Globus pallidus (tissue), 1 donor: ENCODE measurements around the gene GFER.
"Not testable (repeated sequence)": the region's sequence is repeated elsewhere in the genome, so short reads cannot be mapped to it uniquely, and the experiment has no call there.

ENCODE experiments used
- DNase-seq: peaks from one replicate; pipeline ENCODE4 v3.0.0-alpha.2; 2015; ENCODE audit warnings: low spot score

The GFER gene

GRCh38 chr16:2026461-2027023 is 42.5 kb downstream of the GFER start, which contains the start of gene NHERF2:
Gene NHERF2, plus strand, starts transcription at chr16:2026902. Its CDS starts 104 bp downstream, at chr16:2027006.
- no peak for DNase-seq

- no peak for DNase-seq
Measured at GRCh38 chr16:2027024-2028010, 43.3 kb downstream of the GFER start.

GRCh38 chr16:2028146-2028545 is 44.2 kb downstream of the GFER start:
- DNase-seq, result no peak

- no peak for DNase-seq
Measured at GRCh38 chr16:2028620-2029220, 44.7 kb downstream of the GFER start.

- DNase-seq, result no peak
Measured at GRCh38 chr16:2029350-2029749, 45.4 kb downstream of the GFER start.

- DNase-seq, result no peak
Measured at GRCh38 chr16:2030036-2030435, 46.0 kb downstream of the GFER start.

- no peak for DNase-seq
Measured at GRCh38 chr16:2031081-2031577, 47.1 kb downstream of the GFER start.

- peak; percentile 75 for DNase-seq
Measured at GRCh38 chr16:2032285-2033056, 48.5 kb downstream of the GFER start.

- DNase-seq, result peak; percentile 97
Measured at GRCh38 chr16:2033057-2033908, 49.3 kb downstream of the GFER start.

GRCh38 chr16:2033909-2034695 is 50.1 kb downstream of the GFER start:
- DNase-seq, result not testable (repeated sequence)

GRCh38 chr16:2034696-2035430 is 50.9 kb downstream of the GFER start:
- no peak for DNase-seq

- DNase-seq, result no peak
Measured at GRCh38 chr16:2035431-2036199, 51.6 kb downstream of the GFER start.

- DNase-seq, result no peak
Measured at GRCh38 chr16:2036200-2036966, 52.4 kb downstream of the GFER start.

GRCh38 chr16:2037115-2037514 is 53.1 kb downstream of the GFER start:
- DNase-seq, result no peak
